HepG2 (cell line): ENCODE results near the gene DDAH1.

Experiments
- DNMT3B ChIP-seq: conservative IDR thresholded peaks from 2 replicates; pipeline ENCODE4 v1.6.1; 2016; ENCODE audit warnings: missing biosample characterization, control low read depth
- EP300 ChIP-seq, 3 experiments: sonication (generic) in 1 of 3; formaldehyde crosslinking in 1 of 3; IDR thresholded peaks; 2 replicates each; pipeline versions ENCODE4 v1.5.1 to v1.6.1; 2011 to 2020; ENCODE audit warnings: low read depth in 2 of 3, low read length in 2 of 3, borderline replicate concordance in 1 of 3, improper control_type of control experiment in 1 of 3, mild to moderate bottlenecking in 1 of 3, missing genetic modification reagents in 1 of 3, moderate library complexity in 1 of 3
- GATAD2A ChIP-seq: IDR thresholded peaks from 2 replicates; pipeline ENCODE4 v1.6.1; 2016
- HNRNPK ChIP-seq: fragments of 200-400 bp; formaldehyde crosslinking; IDR thresholded peaks from 2 replicates; pipeline ENCODE4 v1.6.1; 2018; ENCODE audit warnings: low read length, low read depth, moderate library complexity, mild to moderate bottlenecking; ENCODE audit not compliant: poor library complexity, severe bottlenecking
- NR2C2 ChIP-seq: sonication (generic); formaldehyde crosslinking; IDR thresholded peaks from 2 replicates; pipeline ENCODE4 v1.4.0; 2020; ENCODE audit warnings: missing genetic modification reagents, mild to moderate bottlenecking, moderate library complexity, borderline replicate concordance
- PATZ1 ChIP-seq: sonication (generic); formaldehyde crosslinking; IDR thresholded peaks from 2 replicates; pipeline ENCODE4 v1.4.0; 2020; ENCODE audit warnings: missing genetic modification reagents
- POLR2A ChIP-seq, 2 experiments: IDR thresholded peaks; 2 replicates each; pipeline ENCODE4 v1.6.1; 2011; ENCODE audit warnings: low read depth in 2 of 2, low read length in 2 of 2, mild to moderate bottlenecking in 1 of 2, moderate library complexity in 1 of 2; ENCODE audit not compliant: insufficient read depth in 1 of 2
- POLR2AphosphoS5 ChIP-seq: IDR thresholded peaks from 2 replicates; pipeline ENCODE4 v1.6.1; 2012; ENCODE audit warnings: low read depth, low read length
- SNAPC2 ChIP-seq: sonication (generic); formaldehyde crosslinking; IDR thresholded peaks from 2 replicates; pipeline ENCODE4 v1.8.1; 2022; ENCODE audit warnings: mild to moderate bottlenecking, missing genetic modification reagents
- ZNF207 ChIP-seq: fragments of 450-650 bp; IDR thresholded peaks from 2 replicates; pipeline ENCODE4 v1.6.1; 2016; ENCODE audit warnings: antibody characterized with exemption, borderline replicate concordance
- ZNF558 ChIP-seq: sonication (generic); formaldehyde crosslinking; IDR thresholded peaks from 2 replicates; pipeline ENCODE4 v1.9.0; 2022; ENCODE audit warnings: mild to moderate bottlenecking, missing genetic modification reagents, borderline replicate concordance
- TF ChIP-seq, protein P1 (sequence below): IDR thresholded peaks from 2 replicates; pipeline ENCODE4 v1.6.1; 2018; ENCODE audit warnings: missing genetic modification reagents
- TF ChIP-seq, protein P2 (sequence below), 2 experiments: IDR thresholded peaks; 2 replicates each; pipeline ENCODE4 v1.6.1; 2011 to 2012; ENCODE audit warnings: low read length in 2 of 2, borderline replicate concordance in 1 of 2, low read depth in 1 of 2, mild to moderate bottlenecking in 1 of 2, moderate library complexity in 1 of 2
- TF ChIP-seq, protein P3 (sequence below): sonication (generic); formaldehyde crosslinking; IDR thresholded peaks from 2 replicates; pipeline ENCODE4 v1.5.0; 2020; ENCODE audit warnings: mild to moderate bottlenecking, missing genetic modification reagents, moderate library complexity

DNA sequence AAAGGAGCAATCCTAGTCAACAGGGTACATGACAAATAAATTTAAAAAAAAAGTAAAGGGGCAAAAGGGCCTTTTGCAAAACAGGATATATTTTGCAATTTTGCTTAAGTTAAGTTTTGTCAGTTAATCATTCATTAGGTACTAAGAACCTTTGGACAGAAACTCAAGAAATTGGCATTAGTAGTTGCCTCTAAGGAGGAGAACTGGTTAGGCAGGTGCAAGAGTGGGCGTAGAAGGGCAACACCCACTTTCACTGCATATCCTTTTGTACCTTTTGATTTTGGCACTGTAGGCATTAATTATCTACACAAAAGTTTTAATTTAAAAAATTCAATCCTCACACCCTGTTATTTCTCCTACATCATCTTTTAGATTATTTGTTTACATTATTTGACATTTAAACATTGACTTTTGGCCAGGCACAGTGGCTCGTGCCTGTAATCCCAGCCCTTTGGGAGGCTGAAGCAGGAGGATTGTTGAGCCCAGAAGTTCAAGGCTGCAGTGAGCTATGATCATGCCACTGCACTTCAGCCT is 4.3 kb downstream of the DDAH1 start:
- no peak for TF ChIP-seq HNRNPK
- TF ChIP-seq PATZ1, result no peak
- TF ChIP-seq DNMT3B, result no peak
- TF ChIP-seq, protein P1, sequence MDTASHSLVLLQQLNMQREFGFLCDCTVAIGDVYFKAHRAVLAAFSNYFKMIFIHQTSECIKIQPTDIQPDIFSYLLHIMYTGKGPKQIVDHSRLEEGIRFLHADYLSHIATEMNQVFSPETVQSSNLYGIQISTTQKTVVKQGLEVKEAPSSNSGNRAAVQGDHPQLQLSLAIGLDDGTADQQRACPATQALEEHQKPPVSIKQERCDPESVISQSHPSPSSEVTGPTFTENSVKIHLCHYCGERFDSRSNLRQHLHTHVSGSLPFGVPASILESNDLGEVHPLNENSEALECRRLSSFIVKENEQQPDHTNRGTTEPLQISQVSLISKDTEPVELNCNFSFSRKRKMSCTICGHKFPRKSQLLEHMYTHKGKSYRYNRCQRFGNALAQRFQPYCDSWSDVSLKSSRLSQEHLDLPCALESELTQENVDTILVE, result no peak
- peak in 1 of 2 experiments; percentile 78; a peak in 2 of 4 replicates for TF ChIP-seq EP300 (IDR thresholded peaks at IDR 0.05; ENCODE audit: low read depth in 2 of 2, low read length in 2 of 2)
- no peak for TF ChIP-seq EP300 (CRISPR knock-in tag; IDR thresholded peaks at IDR 0.05; ENCODE audit: borderline replicate concordance)
- TF ChIP-seq, protein P2, sequence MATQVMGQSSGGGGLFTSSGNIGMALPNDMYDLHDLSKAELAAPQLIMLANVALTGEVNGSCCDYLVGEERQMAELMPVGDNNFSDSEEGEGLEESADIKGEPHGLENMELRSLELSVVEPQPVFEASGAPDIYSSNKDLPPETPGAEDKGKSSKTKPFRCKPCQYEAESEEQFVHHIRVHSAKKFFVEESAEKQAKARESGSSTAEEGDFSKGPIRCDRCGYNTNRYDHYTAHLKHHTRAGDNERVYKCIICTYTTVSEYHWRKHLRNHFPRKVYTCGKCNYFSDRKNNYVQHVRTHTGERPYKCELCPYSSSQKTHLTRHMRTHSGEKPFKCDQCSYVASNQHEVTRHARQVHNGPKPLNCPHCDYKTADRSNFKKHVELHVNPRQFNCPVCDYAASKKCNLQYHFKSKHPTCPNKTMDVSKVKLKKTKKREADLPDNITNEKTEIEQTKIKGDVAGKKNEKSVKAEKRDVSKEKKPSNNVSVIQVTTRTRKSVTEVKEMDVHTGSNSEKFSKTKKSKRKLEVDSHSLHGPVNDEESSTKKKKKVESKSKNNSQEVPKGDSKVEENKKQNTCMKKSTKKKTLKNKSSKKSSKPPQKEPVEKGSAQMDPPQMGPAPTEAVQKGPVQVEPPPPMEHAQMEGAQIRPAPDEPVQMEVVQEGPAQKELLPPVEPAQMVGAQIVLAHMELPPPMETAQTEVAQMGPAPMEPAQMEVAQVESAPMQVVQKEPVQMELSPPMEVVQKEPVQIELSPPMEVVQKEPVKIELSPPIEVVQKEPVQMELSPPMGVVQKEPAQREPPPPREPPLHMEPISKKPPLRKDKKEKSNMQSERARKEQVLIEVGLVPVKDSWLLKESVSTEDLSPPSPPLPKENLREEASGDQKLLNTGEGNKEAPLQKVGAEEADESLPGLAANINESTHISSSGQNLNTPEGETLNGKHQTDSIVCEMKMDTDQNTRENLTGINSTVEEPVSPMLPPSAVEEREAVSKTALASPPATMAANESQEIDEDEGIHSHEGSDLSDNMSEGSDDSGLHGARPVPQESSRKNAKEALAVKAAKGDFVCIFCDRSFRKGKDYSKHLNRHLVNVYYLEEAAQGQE (IDR thresholded peaks at IDR 0.05; ENCODE audit: borderline replicate concordance in 1 of 2, low read depth in 1 of 2, low read length in 2 of 2), result no peak
- no peak for TF ChIP-seq ZNF558 (CRISPR knock-in tag)
- TF ChIP-seq ZNF207, result no peak
- TF ChIP-seq NR2C2 (CRISPR knock-in tag), result peak; percentile 21; the same call in 1 of the 2 replicates
- TF ChIP-seq POLR2A (IDR thresholded peaks at IDR 0.05; ENCODE audit: insufficient read depth in 1 of 2, low read depth in 2 of 2, low read length in 2 of 2), result no peak
- no peak for TF ChIP-seq POLR2AphosphoS5
- TF ChIP-seq SNAPC2 (CRISPR knock-in tag), result no peak
- TF ChIP-seq, protein P3, sequence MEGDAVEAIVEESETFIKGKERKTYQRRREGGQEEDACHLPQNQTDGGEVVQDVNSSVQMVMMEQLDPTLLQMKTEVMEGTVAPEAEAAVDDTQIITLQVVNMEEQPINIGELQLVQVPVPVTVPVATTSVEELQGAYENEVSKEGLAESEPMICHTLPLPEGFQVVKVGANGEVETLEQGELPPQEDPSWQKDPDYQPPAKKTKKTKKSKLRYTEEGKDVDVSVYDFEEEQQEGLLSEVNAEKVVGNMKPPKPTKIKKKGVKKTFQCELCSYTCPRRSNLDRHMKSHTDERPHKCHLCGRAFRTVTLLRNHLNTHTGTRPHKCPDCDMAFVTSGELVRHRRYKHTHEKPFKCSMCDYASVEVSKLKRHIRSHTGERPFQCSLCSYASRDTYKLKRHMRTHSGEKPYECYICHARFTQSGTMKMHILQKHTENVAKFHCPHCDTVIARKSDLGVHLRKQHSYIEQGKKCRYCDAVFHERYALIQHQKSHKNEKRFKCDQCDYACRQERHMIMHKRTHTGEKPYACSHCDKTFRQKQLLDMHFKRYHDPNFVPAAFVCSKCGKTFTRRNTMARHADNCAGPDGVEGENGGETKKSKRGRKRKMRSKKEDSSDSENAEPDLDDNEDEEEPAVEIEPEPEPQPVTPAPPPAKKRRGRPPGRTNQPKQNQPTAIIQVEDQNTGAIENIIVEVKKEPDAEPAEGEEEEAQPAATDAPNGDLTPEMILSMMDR (CRISPR knock-in tag), result no peak
- TF ChIP-seq GATAD2A (CRISPR knock-in tag), result peak; percentile 80
